IMR-90 (cell line): Measurements from ENCODE around the gene PC. TPM values are rescaled to one million over a fixed set of nuclear protein-coding genes. Genes with fewer than 3 reads are reported as not detected.
A peak's percentile ranks its signal among the peaks of the same experiment; 100 is the strongest.

Source experiments
- ATAC-seq: fragments of 200-7000 bp; cut with Tn5 transposase; 2 replicates; pipeline ENCODE4 v1.9.1; 2020; ENCODE audit warnings: low read depth, mild to moderate bottlenecking, moderate library complexity
- BruUV-seq: library from RNA; stranded (reverse); fragments of 400-500 nt; replicated peaks from 2 replicates; lab custom pipeline; 2021; lab: Mats Ljungman, UMichigan
- CTCF ChIA-PET: fragments of 300-600 bp; formaldehyde crosslinking; extraction: SDS; loops from one replicate; lab custom pipeline; 2021; ENCODE audit warnings: antibody characterized with exemption; lab: Yijun Ruan, JAX
- POLR2A ChIA-PET: fragments of 300-600 bp; sonication (Branson Sonifier 250); formaldehyde crosslinking; loops from one replicate; lab custom pipeline; 2022; ENCODE audit warnings: antibody characterized with exemption; ENCODE audit not compliant: unreplicated experiment; lab: Charles Lee
- DNase-seq: peaks from one replicate; pipeline ENCODE4 v3.0.0; 2013
- H2AFZ ChIP-seq: replicated peaks from 2 replicates; pipeline ENCODE3; 2013; ENCODE audit warnings: low read length, mild to moderate bottlenecking; ENCODE audit not compliant: poor library complexity
- H2AK5ac ChIP-seq: 2 replicates; pipeline ENCODE4 v1.6.1; 2013; ENCODE audit warnings: low read depth, low read length, inconsistent platforms
- H2AK9ac ChIP-seq: replicated peaks from 2 replicates; pipeline ENCODE3; 2013; ENCODE audit warnings: mild to moderate bottlenecking, low read depth, low read length, moderate library complexity; ENCODE audit not compliant: poor library complexity
- H2BK120ac ChIP-seq: 2 replicates; pipeline ENCODE4 v1.6.1; 2013; ENCODE audit warnings: low read depth, low read length, inconsistent platforms
- H2BK15ac ChIP-seq: 3 replicates; pipeline ENCODE4 v1.6.1; 2013; ENCODE audit warnings: low read depth, low read length, inconsistent platforms
- H2BK20ac ChIP-seq: 2 replicates; pipeline ENCODE4 v1.6.1; 2013; ENCODE audit warnings: low read depth, mild to moderate bottlenecking, inconsistent platforms, low read length, moderate library complexity
- H2BK5ac ChIP-seq: 2 replicates; pipeline ENCODE4 v1.6.1; 2013; ENCODE audit warnings: mild to moderate bottlenecking, low read depth, low read length, inconsistent platforms; ENCODE audit not compliant: poor library complexity, severe bottlenecking
- H3K14ac ChIP-seq: replicated peaks from 2 replicates; pipeline ENCODE4 v1.6.1; 2013; ENCODE audit warnings: low read depth, low read length, inconsistent platforms
- H3K18ac ChIP-seq: 2 replicates; pipeline ENCODE4 v1.6.1; 2013; ENCODE audit warnings: low read depth, low read length, control low read depth
- H3K23ac ChIP-seq: 2 replicates; pipeline ENCODE4 v1.6.1; 2013; ENCODE audit warnings: low read depth, low read length, inconsistent platforms
- H3K27ac ChIP-seq: 2 replicates; pipeline ENCODE4 v1.5.1; 2013; ENCODE audit warnings: mild to moderate bottlenecking, control low read depth, low read length; ENCODE audit not compliant: insufficient read depth
- H3K27me3 ChIP-seq: 2 replicates; pipeline ENCODE4 v1.6.1; 2013; ENCODE audit warnings: low read length; ENCODE audit not compliant: control insufficient read depth, insufficient read depth
- H3K36me3 ChIP-seq: 2 replicates; pipeline ENCODE4 v1.6.1; 2013; ENCODE audit warnings: low read length, mixed read lengths; ENCODE audit not compliant: control insufficient read depth, insufficient read depth
- H3K4ac ChIP-seq: 2 replicates; pipeline ENCODE4 v1.6.1; 2013; ENCODE audit warnings: low read depth, low read length, inconsistent platforms
- H3K4me1 ChIP-seq: 2 replicates; pipeline ENCODE4 v1.6.1; 2013; ENCODE audit warnings: low read length, mixed read lengths; ENCODE audit not compliant: control insufficient read depth, insufficient read depth
- H3K4me2 ChIP-seq: 2 replicates; pipeline ENCODE4 v1.6.1; 2013; ENCODE audit warnings: low read depth, mild to moderate bottlenecking, control low read depth, low read length, moderate library complexity
- H3K4me3 ChIP-seq: 2 replicates; pipeline ENCODE4 v1.5.1; 2013; ENCODE audit warnings: low read depth, mild to moderate bottlenecking, control low read depth, low read length, moderate library complexity; ENCODE audit not compliant: insufficient read depth
- H3K56ac ChIP-seq: 2 replicates; pipeline ENCODE4 v1.6.1; 2013; ENCODE audit warnings: low read length, inconsistent platforms; ENCODE audit not compliant: insufficient read depth; ENCODE audit errors: extremely low read depth
- H3K79me1 ChIP-seq, 2 experiments: 2 replicates each; pipeline ENCODE4 v1.6.1; 2013; ENCODE audit warnings: low read length in 2 of 2, inconsistent platforms in 1 of 2, low read depth in 1 of 2
- H3K9ac ChIP-seq: 2 replicates; pipeline ENCODE4 v1.6.1; 2013; ENCODE audit warnings: low read depth, low read length, control low read depth
- H3K9me1 ChIP-seq: 2 replicates; pipeline ENCODE4 v1.6.1; 2013; ENCODE audit warnings: low read length, inconsistent platforms; ENCODE audit not compliant: insufficient read depth
- H3K9me3 ChIP-seq: 2 replicates; pipeline ENCODE4 v1.6.1; 2013; ENCODE audit warnings: low read length; ENCODE audit not compliant: control insufficient read depth, insufficient read depth
- H4K20me1 ChIP-seq: 2 replicates; pipeline ENCODE4 v1.6.1; 2013; ENCODE audit warnings: low read length, inconsistent platforms; ENCODE audit not compliant: insufficient read depth
- H4K5ac ChIP-seq: 2 replicates; pipeline ENCODE4 v1.6.1; 2013; ENCODE audit warnings: mild to moderate bottlenecking, low read depth, low read length, control low read depth
- H4K8ac ChIP-seq, 2 experiments: 2 replicates each; pipeline ENCODE4 v1.6.1; 2013; ENCODE audit warnings: low read depth in 2 of 2, low read length in 2 of 2, control low read depth in 1 of 2, inconsistent platforms in 1 of 2
- H4K91ac ChIP-seq: 2 replicates; pipeline ENCODE4 v1.6.1; 2013; ENCODE audit warnings: low read depth, low read length, inconsistent platforms; ENCODE audit not compliant: insufficient read depth
- CEBPB ChIP-seq: IDR thresholded peaks from 2 replicates; pipeline ENCODE4 v1.6.1; 2012; ENCODE audit warnings: low read depth, low read length, improper control_type of control experiment
- CHD1 ChIP-seq: IDR thresholded peaks from 2 replicates; pipeline ENCODE4 v1.6.1; 2012; ENCODE audit warnings: low read depth, low read length, improper control_type of control experiment
- FOS ChIP-seq: fragments of 150-350 bp; IDR thresholded peaks from 2 replicates; pipeline ENCODE4 v1.6.1; 2016; ENCODE audit warnings: low read depth, low read length
- MAFK ChIP-seq: IDR thresholded peaks from 2 replicates; pipeline ENCODE4 v1.6.1; 2012; ENCODE audit warnings: low read depth, low read length, improper control_type of control experiment
- MXI1 ChIP-seq: IDR thresholded peaks from 2 replicates; pipeline ENCODE4 v1.6.1; 2012; ENCODE audit warnings: low read depth, mild to moderate bottlenecking, low read length, moderate library complexity, borderline replicate concordance
- NFE2L2 ChIP-seq: fragments of 150-350 bp; IDR thresholded peaks from 2 replicates; pipeline ENCODE4 v1.6.1; 2016; ENCODE audit warnings: low read depth, mild to moderate bottlenecking, low read length
- RCOR1 ChIP-seq: IDR thresholded peaks from 2 replicates; pipeline ENCODE4 v1.6.1; 2012; ENCODE audit warnings: mild to moderate bottlenecking, low read length, improper control_type of control experiment; ENCODE audit not compliant: insufficient replicate concordance
- RFX5 ChIP-seq: IDR thresholded peaks from 2 replicates; pipeline ENCODE4 v1.8.0; 2012; ENCODE audit warnings: low read depth, mild to moderate bottlenecking, low read length, moderate library complexity
- SMC3 ChIP-seq: fragments of 150-350 bp; IDR thresholded peaks from 2 replicates; pipeline ENCODE4 v1.6.1; 2016; ENCODE audit warnings: low read depth, mild to moderate bottlenecking, antibody characterized with exemption, low read length, moderate library complexity
- USF2 ChIP-seq: fragments of 150-350 bp; IDR thresholded peaks from 2 replicates; pipeline ENCODE4 v1.6.1; 2017; ENCODE audit warnings: mild to moderate bottlenecking, antibody characterized with exemption, low read length, low read depth
- WGBS, 2 experiments: methylation state at CpG; one replicate each; pipeline versions ENCODE4 v1.1.5 to v1.1.7; 2013; ENCODE audit warnings: missing lambda C conversion rate in 2 of 2; ENCODE audit not compliant: insufficient read length in 1 of 2; ENCODE audit errors: extremely low coverage in 2 of 2; 5-methylcytosine and 5-hydroxymethylcytosine counted together
- dilution Hi-C: fragments of 300-500 bp; cut with HindIII; formaldehyde crosslinking; loops from one replicate; pipeline ENCODE4 v1.14.3; 2018; ENCODE audit warnings: low sequenced_read_pairs; ENCODE audit not compliant: unreplicated experiment
- in situ Hi-C: fragments of 300-500 bp; cut with MboI; formaldehyde crosslinking; loops from 3 replicates; pipeline ENCODE4 v1.14.3; 2019; ENCODE audit warnings: low sequenced_read_pairs, inconsistent platforms, mixed read lengths
- intact Hi-C: fragments of 100-400 bp; cut with micrococcal nuclease; formaldehyde crosslinking; loops from 2 replicates; pipeline ENCODE4 v1.10.0; 2022
- polyA plus RNA-seq, 3 experiments: library from polyadenylated mRNA; depleted of rRNA; stranded (reverse); fragments of >200 nt; gene quantifications; 2 replicates each; pipeline ENCODE4 v1.2.3, GENCODE V29; 2012; ENCODE audit warnings: low replicate concordance in 1 of 3
- total RNA-seq: library from RNA; depleted of rRNA; stranded (reverse); fragments of >200 nt; gene quantifications from 2 replicates; pipeline ENCODE4 v1.2.3, GENCODE V29; 2012

Gene PC
- total and polyA plus RNA-seq, 2 of the 4 experiments (the other 2 are of a cell fraction): 13.6 to 15.7 TPM

- TF ChIP-seq CEBPB: no peak
- no peak for TF ChIP-seq MAFK
These were observed 104.6 kb downstream of the PC start (continued) for GRCh38 chr11:66853242-66854229.

- in situ Hi-C loops: no loop called here
- TF ChIP-seq FOS: no peak
- no peak for TF ChIP-seq CHD1
- TF ChIP-seq RCOR1: no peak
- TF ChIP-seq CEBPB: no peak
- no peak for TF ChIP-seq USF2
- no peak for TF ChIP-seq MXI1
- TF ChIP-seq NFE2L2: no peak
- TF ChIP-seq SMC3: no peak
- no peak for TF ChIP-seq RFX5
- no peak for TF ChIP-seq MAFK
- Histone ChIP-seq H3K4me1 (peaks cover 4% of the 10 kb centered on the region), H2BK5ac (no peak overlapping the region), H3K4me2 (no peak overlapping the region), H3K23ac (no peak overlapping the region), H3K79me1 (peaks cover 3 to 19% of the 10 kb centered on the region in 2 experiments; a peak in 3 of 4 replicates), H2AFZ (no peak overlapping the region), H3K9me1 (peaks cover 15% of the 10 kb centered on the region; the same call in 1 of the 2 replicates), H3K27ac (no peak overlapping the region), H2BK20ac (no peak overlapping the region), H4K8ac (no peak overlapping the region), H2AK5ac (no peak overlapping the region), H4K5ac (no peak overlapping the region), H2BK15ac (no peak overlapping the region), H3K56ac (no peak overlapping the region), H4K20me1 (no peaks in the 10 kb centered on the region), H4K91ac (no peak overlapping the region), H2BK120ac (no peak overlapping the region), H3K9me3 (no peaks in the 10 kb centered on the region), H2AK9ac (peak overlapping the region; percentile 37), H3K9ac (no peak overlapping the region), H3K4ac (no peak overlapping the region), H3K18ac (no peak overlapping the region), H3K4me3 (no peak overlapping the region), H3K14ac (no peak overlapping the region), H3K36me3 (peaks cover 33% of the 10 kb centered on the region), H3K27me3 (no peaks in the 10 kb centered on the region)
- POLR2A ChIA-PET: no interaction called here
- DNase-seq: no peak
- 84% methylated on average over 14 of the region's 26 CpGs; no CpG with 5 or more reads in 1 of the 2 experiments for WGBS, 2 experiments
- dilution Hi-C loops: no loop called here
- no peak for ATAC-seq
- CTCF ChIA-PET: no interaction called here
- intact Hi-C loops: no loop called here
- no TSS peak for BruUV-seq
These were observed 105.5 kb downstream of the PC start for GRCh38 chr11:66852466-66853241.
